ENCODE data around the gene POLDIP2.
A peak's percentile ranks its signal among the peaks of the same experiment; 100 is the strongest.
"Not testable (repeated sequence)": the region's sequence is repeated elsewhere in the genome, so short reads cannot be mapped to it uniquely, and the experiment has no call there.

Gene POLDIP2

DNA sequence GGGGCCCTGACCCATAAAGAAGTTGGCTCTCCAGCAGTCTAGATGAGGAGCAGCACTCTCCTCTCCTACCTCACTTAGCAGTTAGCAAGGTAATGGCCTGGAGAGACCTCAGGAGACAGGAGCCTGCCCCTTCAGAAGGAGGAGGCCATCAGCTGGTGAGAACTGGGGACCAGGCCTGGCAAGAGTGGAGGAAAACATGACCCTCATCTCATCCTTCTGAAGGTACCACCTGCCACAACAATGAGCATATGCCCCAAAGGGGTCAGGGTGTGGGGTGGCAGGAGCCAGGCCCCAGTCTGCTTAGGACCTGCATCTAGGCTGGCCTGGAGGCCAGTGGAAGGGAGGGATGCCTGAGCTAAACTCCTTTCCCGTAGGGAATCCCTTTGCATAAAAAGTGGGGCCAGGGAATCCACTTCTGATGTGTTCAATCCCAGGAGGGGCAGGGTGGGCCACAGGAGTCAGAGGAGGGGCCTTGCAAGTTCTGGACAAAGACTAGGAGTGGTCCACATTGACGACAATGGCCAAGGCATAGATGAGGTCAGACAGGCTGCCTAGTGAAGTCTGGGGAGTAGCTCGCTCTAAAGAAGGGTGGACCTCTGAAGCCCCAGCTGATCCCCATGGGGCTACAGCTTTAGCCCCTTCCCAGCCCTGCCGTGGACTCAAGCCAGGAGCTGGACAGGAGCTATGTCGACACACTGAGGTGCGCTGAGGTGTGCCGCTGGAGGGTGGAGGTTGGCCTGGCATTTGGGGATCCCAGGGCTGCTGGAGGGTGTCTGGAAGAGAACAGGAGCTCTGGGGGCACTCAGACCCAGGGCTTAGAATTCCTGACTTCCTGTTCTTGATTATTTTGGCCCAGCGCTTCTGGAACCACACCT lies 6.7 kb upstream of the POLDIP2 start:
- DNase-seq: no peak

DNA sequence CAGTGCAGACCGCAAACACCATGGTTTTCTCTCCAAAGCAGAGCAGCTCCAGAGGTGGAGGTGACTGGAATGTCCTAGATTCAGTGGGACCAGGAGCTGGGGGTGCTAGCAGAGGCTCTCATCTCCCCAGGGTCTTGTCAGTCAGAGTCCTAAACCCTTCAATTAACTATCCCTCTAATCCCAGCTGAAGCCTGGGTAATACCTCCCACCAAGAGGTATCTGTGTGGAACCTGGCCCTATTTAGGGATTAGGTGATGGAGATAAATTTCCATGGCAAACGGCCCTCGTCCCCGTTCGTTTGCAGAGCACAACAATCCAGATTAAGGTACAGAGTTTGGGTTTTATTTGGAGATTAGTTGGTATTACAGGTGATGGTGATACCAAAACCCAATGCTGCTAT lies 5.9 kb upstream of the POLDIP2 start:
- DNase-seq: no peak

DNA sequence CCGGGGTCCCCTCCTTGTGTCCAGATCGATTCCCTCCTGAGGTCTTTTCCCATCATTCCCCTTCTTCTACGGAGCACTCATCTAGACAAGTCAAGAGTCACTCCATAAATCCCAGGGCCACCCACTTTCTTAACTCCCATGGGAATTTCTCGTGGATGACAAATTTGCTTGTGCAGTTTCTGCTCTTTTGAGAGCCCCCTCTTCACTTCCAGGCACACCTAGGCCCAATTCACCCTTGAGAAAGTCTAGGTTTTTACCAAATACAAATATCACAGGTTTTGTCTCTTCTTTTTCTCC lies 522 bp upstream of the POLDIP2 start:
- peak; percentile 35 for DNase-seq

DNA sequence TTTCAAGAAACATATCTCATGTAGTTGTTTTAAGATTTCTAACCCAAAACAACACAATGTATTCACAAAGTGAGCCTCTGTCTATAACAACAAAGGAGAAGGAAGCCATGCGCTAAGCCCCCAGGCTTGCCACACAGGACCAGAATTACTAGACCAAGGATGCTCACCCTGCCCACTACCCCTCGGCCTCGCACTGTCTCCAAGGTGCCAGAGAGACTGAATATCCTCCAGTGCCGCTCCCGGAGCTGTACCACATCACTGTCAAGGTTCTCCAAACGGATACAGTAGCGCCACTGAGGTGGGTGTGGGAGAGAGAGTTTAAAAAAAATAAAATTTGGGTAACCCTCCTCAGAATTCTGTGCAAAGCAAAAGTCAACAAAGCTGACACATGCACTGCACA lies 7.1 kb downstream of the POLDIP2 start:
- DNase-seq: no peak

DNA sequence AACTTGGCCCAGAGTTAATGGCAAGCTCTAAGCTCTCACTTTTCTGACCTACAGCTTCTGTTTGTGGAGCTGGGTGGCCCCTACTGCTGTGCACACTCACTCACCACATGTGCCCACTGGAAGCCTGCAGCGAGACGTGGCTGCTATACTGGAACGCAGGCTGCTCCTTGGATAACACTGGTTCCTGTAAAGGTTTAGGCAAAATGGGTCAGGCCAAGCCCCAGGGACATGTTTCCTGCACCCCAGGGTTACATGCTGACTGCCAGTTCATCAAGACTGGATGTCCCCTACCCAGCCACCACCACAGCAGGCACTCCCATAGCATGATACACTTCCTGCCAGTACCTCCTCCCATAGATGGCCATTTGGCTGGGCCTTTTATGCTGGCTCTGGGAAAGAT lies 8.3 kb downstream of the POLDIP2 start:
- no peak for DNase-seq

DNA sequence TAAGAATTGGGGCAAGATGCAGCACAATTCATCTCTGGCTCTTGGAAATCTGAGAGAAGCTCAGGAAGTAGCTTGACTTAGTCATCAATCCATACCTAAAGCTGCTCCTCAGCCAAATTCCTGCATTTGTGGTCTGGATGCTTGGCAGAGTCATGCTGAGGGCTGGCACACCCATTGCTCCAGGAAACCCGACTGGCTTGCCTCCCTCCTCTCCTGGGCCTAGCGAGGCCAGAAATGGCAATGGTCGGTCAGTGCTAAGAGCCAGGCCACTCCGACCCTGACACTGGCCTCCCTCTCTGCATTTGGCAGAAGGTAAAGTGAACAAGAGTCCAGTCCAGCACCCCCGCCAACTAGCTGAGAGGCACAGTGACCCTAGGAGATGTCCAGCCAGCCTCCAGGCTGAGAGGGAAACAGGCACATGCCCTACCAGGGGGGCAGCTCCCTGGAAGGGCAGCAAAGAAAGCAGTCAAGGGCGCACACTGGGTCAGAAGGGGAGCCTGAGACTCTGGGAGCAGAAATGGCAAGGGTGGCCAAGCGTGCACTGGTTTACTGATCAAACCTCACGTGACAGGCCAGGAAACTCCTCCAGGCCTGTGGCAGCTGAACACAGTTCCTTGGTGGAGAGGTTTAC lies 10.0 kb downstream of the POLDIP2 start:
- DNase-seq: no peak

DNA sequence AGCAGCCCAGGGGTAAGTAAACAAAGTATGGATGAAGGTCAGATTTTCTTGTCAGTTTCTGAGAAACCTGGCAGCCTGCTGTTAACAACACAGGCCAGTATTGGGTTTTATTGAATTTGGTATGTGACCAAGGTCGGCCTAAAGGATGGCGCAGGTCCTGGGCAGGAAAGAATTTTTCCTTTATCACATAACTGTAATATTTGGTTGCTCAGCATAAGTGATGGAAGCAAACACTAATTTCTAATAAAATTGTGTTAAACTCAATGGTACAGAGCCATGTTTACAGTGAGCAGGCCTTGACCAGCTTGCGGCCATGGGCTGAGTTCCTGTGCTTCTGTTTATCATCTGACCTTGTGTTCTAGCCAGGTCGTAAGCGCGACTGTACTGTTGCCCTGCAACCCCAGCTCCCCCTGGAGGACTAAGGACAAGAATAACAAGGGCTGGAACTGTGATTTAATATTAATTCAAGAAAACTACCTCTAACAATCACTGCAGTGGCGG lies 10.5 kb downstream of the POLDIP2 start:
- DNase-seq: no peak

DNA sequence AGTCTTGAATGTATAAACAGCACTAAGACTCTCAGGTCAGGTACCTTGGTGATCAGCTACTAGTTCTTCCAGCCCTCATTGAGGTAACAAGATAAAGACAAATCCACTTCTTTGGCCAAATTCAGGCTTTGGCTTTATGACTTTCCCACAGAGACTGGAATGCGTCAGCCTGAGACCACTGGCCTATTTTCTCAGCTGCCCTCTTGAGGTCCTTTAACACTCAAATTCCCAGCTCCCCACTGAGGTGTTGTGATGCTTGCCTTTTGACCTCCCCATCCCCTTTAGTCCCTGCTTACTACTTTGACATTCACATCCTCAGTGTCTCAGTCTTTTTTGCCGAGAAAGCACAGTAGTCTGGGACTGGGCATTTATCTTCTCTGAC lies 11.1 kb downstream of the POLDIP2 start:
- no peak for DNase-seq

DNA sequence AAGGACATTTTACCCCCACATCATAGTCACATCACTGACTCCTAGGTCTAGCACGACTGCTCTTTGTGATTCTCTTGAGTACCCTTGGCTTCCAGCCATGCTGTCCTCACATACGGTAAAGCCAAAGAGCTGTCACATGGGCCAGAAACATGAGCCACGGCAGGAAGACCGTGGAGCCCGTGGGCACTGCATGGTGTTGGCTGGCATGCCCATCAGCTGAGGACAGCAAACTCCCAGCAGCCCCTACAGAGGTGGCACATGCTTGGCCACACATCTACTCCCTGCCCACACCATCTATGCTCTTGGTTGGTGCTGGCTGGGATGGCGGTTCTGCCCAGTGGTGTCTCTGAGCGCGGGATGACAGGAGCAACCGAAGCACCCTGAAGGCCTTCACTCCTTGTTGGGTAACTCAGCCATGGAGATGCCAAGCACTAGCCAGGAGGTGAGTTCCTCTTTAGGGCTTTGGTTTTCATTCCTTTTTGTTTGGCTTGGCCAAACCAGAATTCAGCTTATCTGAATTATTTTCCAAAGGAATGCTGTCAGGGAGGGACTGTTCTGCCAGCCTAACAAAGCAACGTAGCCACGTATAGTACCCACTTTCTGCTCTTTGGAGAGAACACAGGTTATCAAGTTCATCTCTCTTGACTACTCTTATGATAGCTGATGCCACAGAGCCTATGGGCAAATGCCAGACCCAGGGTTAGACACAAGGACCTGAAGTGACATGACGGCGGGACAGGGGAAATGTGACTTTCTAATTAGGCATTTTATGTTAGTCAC lies 11.7 kb downstream of the POLDIP2 start:
- DNase-seq: no peak

DNA sequence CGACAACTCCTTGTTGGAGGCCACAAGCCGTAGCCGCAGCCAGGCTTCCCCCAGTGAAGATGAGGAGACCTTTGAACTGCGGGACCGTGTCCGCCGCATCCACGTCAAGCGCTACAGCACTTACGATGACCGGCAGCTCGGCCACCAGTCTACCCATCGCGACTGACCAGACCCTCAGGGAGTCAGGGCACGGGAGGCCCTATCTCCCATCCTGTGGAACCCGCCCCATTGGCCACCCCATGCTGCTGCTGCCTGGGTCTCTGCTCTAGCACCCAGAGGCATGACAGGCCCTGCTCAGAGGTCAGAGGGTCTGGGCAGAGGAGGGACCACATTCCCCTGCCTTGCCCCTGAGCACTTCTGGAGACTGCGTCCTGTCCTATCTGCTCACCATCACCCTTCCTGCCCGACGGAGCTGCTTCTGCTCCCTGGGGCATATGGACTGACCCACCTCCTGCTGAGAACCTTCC lies 12.9 kb downstream of the POLDIP2 start:
- no peak for DNase-seq

DNA sequence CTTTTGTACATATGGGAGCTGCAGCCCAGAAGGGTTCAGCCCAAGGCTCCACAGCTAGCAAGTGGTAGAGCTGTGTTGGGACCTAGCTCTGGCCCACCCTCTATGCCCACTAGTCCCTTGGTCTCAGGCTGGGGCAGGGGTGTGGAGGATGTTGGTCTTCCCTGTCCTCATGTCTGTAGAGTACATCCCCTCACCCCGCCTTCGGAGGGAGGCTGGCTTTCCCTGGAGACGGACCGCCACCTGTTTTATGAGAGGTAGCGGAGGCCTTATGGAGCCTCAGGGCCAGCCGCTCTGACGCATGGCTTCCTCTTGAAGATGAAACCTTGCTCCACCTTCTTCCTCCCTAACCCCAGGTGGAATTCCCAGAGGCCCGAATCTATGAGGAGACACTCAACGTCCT lies 13.3 kb downstream of the POLDIP2 start:
- no peak for DNase-seq

DNA sequence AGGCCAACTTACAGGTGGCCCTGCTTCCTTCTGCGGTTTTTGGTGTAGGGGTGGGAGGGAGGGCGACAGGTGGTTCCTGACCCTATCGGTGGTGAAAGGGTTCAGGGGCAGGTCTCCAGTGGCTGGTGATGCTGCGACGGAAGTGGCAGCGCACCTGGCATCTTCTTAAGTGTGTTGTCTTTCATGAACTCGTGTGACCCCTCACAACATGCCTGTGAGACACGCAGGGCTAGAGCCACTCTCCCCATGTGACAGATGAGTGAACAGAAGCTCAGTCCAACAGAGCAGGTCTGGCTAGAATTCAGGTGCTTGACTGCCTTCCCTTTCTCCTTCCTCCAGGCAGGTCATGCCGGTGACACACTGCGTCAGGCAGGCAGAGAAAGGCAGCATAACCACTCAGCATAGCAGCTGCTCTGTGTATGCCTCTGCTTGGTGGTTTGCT lies 13.8 kb downstream of the POLDIP2 start:
- no peak for DNase-seq

DNA sequence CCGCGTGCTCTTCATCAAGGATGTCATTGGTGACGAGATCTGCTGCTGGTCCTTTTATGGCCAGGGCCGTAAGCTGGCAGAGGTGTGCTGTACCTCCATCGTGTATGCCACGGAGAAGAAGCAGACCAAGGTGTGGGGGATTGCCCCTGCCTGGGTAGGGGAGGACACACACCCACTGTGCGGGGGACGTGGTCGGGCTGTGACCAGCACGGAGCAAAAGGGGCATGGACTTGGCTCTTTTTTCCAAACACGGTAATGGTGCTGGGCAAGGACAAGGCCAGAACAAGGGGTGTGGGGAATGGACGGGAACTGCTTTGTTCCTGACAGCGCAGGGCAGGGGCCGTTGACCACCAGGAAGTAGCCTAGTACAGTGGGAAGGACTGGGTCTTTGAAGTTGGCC lies 15.0 kb downstream of the POLDIP2 start:
- no peak for DNase-seq

DNA sequence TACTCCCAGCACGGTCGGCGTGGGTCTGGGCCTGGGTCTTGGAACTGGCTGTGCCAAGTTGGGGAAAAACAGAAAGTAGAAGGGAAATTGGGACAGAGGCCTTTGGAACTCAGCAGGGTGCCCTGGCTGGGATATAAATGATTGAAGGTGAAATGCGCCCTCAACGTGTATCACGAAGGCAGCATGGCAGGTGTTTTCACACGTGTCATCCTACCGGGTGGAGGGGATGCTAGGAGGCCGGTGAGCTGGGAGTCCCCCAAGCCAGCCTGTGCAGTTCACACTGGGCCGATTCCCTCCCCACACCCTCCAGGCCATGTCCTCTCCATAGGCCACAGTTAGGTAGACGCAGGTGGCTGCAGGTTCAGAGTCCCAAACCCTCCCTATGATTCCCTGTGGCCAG lies 15.8 kb downstream of the POLDIP2 start:
- DNase-seq: no peak

DNA sequence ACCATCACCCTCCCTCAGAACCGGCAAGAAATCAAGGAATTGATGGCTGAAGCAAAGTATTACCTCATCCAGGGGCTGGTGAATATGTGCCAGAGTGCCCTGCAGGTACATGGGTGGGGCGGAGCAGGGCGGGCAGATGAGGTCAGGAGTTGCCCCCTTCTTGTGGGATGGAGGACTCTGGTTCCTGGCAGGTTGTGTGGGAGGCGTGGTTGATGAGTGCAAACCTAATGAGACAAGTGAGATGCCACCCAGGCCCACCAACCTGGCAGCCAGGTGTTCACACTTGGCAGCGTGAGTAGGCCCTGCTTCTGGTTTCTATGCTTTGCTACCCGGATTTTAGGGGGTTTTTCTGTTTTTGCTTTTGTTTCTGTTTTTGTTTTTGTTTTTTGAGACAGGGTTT lies 17.0 kb downstream of the POLDIP2 start:
- DNase-seq: no peak

DNA sequence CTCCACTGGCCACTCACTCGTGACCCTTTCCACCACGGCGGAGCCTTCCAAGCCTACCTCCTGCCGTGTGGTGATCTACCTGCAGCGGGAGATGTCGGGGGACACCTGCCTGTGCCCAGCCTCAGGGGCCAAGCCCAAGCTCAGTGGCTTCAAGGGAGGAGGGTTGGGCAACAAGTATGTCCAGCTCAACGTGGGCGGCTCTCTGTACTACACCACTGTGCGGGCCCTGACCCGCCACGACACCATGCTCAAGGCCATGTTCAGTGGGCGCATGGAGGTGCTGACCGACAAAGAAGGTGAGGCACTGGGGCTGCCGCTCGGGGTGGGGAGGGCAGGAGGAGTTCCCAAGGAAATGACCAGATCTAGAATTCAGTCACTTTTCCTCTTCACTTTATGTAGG lies 17.9 kb downstream of the POLDIP2 start:
- DNase-seq: no peak

DNA sequence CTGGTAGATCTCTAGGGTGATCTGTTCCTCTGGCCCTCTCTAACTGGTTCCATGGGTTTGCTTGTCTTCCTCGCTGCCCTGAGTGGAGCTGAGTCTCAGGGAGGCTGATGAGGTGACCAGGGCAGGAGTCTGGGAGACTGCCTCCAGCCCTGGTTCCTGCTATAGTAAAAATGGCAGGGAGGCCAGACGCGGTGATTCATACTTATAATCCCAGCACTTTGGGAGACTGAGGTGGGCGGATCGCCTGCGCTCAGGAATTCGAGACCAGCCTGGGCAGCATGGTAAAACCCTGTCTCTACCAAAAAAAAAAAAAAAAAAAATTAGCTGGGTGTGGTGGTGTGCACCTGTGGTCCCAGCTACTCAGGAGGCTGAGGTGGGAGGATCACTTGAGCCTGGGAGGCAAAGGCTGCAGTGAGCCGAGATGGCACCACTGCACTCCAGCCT lies 18.5 kb downstream of the POLDIP2 start:
- DNase-seq: not testable (repeated sequence)

DNA sequence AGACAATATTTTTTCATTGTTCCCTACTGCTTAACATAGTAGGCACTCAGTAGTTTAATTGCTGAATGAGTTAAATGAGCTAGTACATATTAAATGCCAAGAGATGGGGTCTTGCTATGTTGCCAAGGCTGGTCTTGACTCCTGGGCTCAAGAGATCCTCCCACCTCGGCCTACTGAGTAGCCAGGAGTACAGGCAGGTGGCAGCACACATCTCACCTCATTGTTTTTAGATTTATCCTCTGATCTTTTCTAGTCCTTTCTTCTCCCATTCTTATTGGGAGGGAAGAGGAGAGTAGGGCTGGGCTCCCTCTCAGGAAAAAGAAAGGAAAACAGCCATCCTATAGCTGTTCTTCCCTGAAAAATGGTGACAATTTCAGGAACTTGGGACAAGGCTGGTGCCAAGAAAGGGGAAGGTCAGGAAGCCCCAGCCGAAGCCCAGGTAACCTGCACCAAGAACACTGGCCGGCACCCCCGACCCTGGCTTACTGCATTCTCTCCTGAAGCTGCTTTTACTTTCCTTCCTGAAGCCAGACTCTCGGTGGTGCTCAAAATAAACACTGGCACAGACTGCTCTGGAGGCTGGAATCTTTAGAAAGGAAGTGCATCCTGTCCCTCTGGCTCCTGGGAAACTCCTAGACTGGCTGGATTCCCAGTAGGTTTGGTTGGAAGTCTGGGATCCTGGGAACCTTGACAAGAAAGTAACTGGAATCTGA lies 19.1 kb downstream of the POLDIP2 start:
- DNase-seq: no peak

DNA sequence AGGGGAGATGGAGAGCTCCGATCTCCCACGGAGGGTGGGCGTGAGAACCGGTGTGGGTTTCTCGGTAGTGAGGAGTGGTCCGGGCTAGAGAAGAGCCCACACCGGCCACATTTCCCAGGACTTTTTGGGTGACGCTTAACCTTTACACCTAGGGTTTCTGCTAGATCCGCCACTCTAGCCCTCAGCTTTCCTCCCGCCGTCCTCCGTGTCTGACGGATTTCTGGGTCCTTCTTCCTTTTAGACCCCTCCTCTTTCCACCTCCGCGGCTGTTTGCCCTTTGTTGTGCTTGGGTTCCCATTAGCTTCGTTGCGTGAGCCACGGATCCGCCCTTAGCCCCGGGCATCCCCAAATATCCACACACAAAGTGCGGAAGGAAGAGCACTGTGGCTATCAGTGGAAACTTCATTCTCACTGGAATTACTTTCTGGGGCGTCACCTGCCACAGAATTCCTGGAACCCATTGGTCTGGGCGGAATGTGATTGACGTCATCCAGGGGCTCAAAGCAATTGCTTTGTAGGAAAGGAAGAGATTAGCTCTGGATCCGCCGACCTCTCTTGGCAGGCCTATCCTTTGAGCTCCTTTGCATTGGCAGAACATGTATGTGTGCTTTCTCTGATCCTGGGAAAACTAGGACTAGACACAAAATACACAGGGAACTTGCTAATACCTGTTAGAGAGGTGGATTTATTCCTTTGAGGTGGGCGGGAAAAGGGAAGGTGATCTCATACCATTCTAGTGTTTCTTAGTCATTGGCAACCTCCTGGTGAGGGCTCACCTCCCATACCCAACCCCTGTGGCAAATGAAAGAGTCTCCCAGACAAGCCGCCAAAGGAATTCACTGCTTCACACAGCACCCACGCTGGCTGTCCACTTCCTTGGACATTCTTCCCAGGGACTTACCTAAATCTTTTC lies 21.1 kb downstream of the POLDIP2 start:
- DNase-seq: peak; percentile 37

DNA sequence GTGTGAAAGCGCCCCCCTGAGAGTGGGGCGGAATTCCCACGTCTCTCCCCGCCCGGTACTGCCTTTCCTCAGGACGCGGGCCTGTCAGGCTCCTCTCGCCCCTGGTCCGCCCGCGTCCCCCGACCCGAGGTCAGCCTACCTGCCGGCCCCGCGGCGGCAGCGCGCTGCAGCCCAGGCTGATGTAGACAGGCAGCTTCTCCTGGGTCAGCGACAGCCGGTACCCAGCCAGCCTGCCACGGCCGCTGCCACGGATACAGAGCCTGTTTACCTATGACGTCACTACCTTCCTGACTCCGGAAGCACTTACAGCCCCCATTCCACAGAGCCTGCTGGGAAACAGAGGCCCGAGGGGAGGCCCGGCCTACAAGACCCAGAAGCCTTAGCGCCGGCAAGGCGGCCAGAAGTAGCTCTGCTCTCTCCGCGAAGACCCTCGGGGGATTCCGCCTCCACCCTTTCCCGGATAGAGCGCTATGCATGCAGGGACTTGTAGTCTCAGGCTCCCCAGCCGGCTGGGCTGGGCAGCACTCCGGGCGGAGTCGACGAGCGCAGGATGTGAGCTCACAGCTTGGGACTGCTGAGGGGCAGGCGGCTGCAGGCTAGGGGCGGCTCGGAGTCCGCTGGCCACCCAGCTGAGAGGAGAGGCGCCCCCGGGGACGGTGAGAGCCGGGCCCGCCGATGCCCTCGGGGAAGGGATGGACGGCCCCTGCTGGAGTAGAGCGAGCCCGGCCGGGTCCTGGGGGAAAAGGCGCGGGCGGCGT lies 21.9 kb downstream of the POLDIP2 start, which contains the start of the genes IFT20 and TNFAIP1:
Gene IFT20, minus strand, starts transcription at position 272 of the 758 bp plus-strand sequence. CDS start 3,487 bp downstream, outside the sequence.
Gene TNFAIP1, plus strand, starts transcription at position 561 of the 758 bp plus-strand sequence. CDS start 3,761 bp downstream, outside the sequence.
- peak; percentile 99 for DNase-seq
